C4-2B (cell line): ENCODE results near the gene JUND.

ENCODE experiments used
- ZFX ChIP-seq: fragments of 450-650 bp; IDR thresholded peaks from 2 replicates; pipeline ENCODE4 v1.6.1; 2017
- TF ChIP-seq, protein P1 (sequence below): fragments of 450-650 bp; conservative IDR thresholded peaks from 2 replicates; pipeline ENCODE4 v1.5.1; 2017; ENCODE audit warnings: mild to moderate bottlenecking

GRCh38 chr19:18309525-18310064 is 28.2 kb upstream of the JUND start:
- TF ChIP-seq, protein P1, sequence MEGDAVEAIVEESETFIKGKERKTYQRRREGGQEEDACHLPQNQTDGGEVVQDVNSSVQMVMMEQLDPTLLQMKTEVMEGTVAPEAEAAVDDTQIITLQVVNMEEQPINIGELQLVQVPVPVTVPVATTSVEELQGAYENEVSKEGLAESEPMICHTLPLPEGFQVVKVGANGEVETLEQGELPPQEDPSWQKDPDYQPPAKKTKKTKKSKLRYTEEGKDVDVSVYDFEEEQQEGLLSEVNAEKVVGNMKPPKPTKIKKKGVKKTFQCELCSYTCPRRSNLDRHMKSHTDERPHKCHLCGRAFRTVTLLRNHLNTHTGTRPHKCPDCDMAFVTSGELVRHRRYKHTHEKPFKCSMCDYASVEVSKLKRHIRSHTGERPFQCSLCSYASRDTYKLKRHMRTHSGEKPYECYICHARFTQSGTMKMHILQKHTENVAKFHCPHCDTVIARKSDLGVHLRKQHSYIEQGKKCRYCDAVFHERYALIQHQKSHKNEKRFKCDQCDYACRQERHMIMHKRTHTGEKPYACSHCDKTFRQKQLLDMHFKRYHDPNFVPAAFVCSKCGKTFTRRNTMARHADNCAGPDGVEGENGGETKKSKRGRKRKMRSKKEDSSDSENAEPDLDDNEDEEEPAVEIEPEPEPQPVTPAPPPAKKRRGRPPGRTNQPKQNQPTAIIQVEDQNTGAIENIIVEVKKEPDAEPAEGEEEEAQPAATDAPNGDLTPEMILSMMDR: no peak
- no peak for TF ChIP-seq ZFX
